Retina (tissue), 1 donor: ENCODE results near the gene KCNJ12.

Source experiments
- DNase-seq: peaks from one replicate; pipeline ENCODE4 v3.0.0-alpha.2; 2016

Gene KCNJ12

GRCh38 chr17:21368545-21369246 lies 7.5 kb upstream of the KCNJ12 start:
- DNase-seq: no peak

- no peak for DNase-seq
These were observed 6.8 kb upstream of the KCNJ12 start for GRCh38 chr17:21369395-21369794.

- DNase-seq: peak; percentile 67
These were observed 5.7 kb upstream of the KCNJ12 start for GRCh38 chr17:21370430-21370829.

GRCh38 chr17:21371511-21372081 lies 4.6 kb upstream of the KCNJ12 start:
- no peak for DNase-seq

GRCh38 chr17:21372256-21372954 lies 3.8 kb upstream of the KCNJ12 start:
- no peak for DNase-seq

- no peak for DNase-seq
These were observed 3.1 kb upstream of the KCNJ12 start for GRCh38 chr17:21373036-21373435.

- no peak for DNase-seq
These were observed 2.3 kb upstream of the KCNJ12 start for GRCh38 chr17:21373696-21374440.

- DNase-seq: no peak
These were observed 1.6 kb upstream of the KCNJ12 start for GRCh38 chr17:21374441-21375161.

GRCh38 chr17:21375162-21375560 lies 996 bp upstream of the KCNJ12 start:
- DNase-seq: no peak

- DNase-seq: no peak
These were observed 438 bp upstream of the KCNJ12 start for GRCh38 chr17:21375757-21376080.

GRCh38 chr17:21376759-21377690 lies 868 bp downstream of the KCNJ12 start:
- peak; percentile 68 for DNase-seq

GRCh38 chr17:21377705-21378396 lies 1.7 kb downstream of the KCNJ12 start:
- DNase-seq: peak; percentile 61

GRCh38 chr17:21378553-21378952 lies 2.4 kb downstream of the KCNJ12 start:
- DNase-seq: no peak

- no peak for DNase-seq
These were observed 3.0 kb downstream of the KCNJ12 start for GRCh38 chr17:21379080-21379711.

GRCh38 chr17:21380659-21381058 lies 4.5 kb downstream of the KCNJ12 start:
- DNase-seq: no peak

GRCh38 chr17:21381076-21381706 lies 5.0 kb downstream of the KCNJ12 start:
- DNase-seq: no peak

- no peak for DNase-seq
These were observed 6.7 kb downstream of the KCNJ12 start for GRCh38 chr17:21382560-21383495.

- no peak for DNase-seq
These were observed 9.2 kb downstream of the KCNJ12 start for GRCh38 chr17:21385281-21385845.

GRCh38 chr17:21387616-21388015 lies 11.5 kb downstream of the KCNJ12 start:
- DNase-seq: no peak
